Myocyte (in vitro differentiated cells): ENCODE data around the gene NTM. TPM values are rescaled to one million over a fixed set of nuclear protein-coding genes. Genes with fewer than 3 reads are reported as not detected.
A peak's percentile ranks its signal among the peaks of the same experiment; 100 is the strongest.

Source experiments
- DNase-seq: peaks from one replicate; pipeline ENCODE4 v3.0.0-alpha.2; 2012; ENCODE audit warnings: low read depth
- total RNA-seq: library from RNA; depleted of rRNA; stranded (reverse); fragments of >200 nt; gene quantifications from 2 replicates; pipeline ENCODE4 v1.2.3, GENCODE V29; 2014

Gene NTM
- total RNA-seq, 1 donor from 2014 or later: 41.5 TPM

DNA sequence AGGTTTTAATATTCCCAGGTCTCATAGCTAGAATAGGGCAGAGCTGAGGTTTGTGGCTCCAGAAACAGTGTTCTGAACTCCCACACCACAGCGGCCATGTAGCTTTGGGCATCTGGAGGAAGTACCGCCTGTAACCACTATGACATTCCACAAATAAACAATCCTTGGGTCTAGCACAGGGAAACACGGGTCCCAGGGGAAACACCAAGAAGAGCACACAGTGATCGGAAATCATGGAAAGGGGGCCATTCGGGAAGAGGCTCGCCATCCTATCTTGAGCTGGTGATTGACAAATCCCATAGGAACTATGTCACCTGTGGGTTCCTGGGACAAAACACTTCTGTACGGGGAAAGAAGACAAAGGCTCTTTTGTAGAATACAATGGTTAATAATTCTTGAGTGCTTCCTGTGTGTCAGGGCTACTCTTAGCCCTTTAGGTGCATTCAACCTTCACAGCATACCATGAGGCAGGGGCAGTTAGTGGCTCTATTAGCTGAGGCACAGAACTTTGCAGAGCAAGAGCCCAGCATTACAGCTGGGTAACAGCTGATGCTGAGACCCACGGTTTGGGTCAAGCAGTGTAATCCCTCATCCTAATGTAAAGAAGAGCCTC, 514.2 kb downstream of the NTM start:
- no peak for DNase-seq

DNA sequence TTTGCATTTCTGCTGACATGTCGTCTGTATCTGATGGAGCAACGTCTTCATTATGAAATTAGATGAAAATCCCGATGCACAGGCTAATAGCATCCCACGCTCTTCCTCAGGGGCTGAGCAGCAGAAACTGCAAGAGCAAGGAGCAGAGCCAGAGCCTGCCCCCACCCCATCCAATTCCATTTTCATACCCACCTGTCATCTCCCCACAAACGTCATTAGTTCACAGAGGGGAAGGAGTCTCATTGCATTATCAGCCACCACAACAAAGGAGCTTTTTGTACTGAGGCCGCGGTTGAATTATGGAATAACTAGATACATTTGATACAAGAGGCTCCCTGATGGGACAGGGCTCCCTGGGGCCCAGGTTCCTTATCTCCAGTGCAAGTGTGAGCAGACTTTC, 515.0 kb downstream of the NTM start:
- DNase-seq: no peak

DNA sequence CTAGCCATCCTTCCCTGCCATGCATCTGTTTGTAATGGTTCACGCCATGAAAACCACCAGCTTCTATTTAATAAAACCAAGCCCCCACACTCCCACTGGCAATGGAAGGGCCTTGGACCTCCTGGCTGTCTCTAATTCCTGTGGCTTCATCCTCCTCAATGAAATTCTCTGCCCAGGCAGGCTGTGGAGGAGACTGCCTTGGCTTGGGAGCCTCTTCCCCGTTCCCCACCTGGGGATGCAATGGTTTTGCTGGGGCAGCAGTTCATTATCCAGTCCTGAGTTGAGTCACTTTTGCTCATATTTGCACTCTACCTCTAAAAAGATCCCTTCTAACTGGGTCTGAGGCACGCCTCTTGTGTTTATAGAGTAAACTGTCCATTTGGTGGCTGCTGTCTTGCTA, 515.8 kb downstream of the NTM start:
- DNase-seq: peak; percentile 34

DNA sequence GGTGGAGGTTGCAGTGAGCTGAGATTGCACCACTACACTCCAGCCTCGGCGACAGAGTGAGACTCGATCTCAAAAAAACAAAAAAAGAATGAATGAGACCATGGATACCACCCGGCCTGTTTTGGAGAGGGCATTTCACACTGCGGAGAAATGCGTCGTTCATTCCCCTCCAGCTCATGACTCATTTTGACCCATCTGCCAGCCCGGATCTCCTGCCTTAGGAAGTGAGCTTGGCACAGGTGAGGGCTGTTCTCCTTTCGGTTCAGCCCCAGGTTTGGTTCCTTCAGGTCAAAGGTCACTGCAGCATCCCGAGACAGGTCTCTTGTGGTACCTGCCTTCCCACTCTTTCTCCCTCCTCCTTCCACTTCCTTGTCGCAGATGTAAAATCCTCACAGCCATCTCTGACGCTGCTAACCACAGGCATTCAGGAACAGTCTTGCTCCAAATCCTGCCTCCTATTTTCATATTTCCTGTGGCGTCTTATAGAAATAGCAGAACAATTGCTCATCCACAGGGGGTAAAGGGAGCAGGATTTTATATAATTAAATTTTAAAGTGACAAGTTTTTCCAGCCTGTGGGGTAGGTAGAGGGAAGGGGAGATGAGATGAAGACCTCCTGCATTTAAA, 517.9 kb downstream of the NTM start:
- DNase-seq: peak; percentile 65

DNA sequence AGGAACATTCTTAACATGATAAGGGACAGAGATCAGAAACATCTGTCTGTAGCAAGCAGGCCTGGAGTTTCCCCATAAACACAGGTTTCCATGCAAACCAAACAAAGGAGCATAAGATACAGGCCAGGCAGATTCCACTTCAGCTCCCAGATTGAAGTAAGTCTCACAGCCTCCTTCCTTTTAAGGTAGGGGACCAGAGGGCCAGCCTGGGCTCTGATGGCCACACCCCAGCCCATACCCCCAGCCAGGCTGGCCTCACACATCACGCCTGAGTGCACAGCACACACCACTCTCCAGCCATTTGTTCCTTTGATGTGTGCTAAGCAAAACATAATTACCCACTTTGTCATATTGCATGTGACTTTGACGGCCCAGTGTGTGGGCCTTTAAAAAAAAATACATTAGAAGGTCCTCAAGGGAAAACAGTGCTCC, 518.7 kb downstream of the NTM start:
- DNase-seq: peak; percentile 63

DNA sequence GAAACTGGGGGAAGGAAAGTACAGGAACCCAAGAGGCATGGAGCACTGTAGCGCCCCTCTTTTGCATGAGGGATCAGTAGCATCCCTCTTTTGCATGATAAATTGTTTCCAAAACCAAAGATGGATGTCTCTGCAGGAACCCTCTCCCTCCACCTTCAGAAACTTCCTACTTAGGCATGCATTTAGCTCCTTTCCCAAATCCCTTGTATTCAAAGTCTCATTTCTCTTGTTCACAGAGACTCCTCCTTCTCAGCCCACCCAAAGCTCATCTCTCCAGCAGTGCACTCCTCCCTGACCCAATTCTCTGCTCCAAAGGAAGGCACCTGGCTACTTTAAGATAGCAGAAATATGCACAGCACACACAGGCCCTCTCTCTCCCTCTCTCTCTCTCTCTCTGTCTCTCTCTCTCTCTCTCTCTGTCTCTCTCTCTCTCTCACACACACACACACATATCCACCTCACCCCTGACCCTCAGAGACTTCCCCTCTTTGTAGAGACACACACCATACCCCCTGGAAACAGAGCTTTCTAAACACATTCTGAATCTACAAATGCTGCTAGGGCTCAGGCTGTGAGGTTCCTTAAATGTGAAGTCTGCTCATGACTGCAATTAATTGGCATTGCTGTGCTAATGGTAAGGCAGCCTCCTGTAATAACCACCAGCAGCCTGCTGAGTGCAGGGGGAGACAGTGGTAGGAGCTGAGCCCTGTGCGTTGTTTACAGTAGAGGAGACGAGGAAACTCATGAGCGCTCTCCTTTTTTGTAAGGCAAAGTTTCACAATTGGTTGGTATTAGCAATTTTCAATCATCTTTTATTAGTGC, 519.6 kb downstream of the NTM start:
- no peak for DNase-seq

DNA sequence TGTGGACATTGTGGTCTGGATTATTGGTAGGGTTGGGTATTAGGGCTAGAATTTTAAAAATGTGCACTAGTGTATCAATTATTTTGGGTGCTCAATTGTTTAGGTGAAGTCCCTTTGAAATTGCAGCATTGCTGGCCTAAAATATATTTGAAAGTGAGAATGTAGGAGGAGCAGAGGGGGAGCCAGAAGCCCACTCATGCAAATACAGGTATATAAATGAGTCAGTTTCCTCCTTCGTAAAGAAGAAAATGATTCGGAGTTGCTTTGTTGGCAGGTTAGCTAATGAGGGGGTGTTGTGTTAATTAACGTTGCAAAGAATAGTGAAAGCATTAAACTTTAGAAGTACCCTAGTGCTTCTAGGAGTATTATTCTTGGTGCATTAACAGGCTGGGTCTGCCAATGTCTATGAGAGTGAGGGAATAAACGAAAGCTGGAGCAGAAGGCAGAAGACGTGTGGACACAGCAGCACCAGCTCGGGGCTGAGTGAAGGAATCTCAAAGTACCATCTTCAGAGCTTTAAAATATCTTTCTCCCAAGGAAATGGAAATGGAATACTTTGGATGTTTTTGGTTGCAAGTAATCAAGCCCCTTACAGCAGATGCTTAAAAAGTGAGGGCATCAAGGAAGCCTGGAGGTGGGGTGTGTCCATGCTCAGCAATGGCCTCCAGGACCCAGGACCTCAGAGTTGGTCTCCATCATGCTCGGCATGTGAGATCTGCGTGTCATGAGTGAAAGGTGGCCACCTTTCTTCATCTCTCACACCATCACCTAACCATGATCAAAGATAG, 522.9 kb downstream of the NTM start:
- DNase-seq: no peak

DNA sequence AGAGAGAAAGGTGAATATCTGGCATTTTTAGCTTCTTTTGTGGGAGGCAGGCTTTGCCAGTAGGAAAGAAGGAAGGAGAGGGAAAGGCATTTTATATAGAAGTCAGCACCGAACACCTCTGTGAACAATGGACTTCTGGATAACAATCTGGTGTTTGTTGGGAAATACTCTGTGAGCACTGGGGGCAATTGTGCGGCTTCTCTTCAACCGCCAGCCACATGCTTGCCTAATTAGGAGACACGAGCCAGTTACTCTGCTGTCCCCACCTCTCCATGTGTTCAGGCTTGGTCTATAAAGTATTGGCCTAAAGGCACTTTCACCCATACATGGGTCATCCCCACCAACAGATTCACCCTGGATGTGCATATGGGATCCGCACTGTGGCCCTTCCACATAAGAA, 523.6 kb downstream of the NTM start:
- DNase-seq: no peak

DNA sequence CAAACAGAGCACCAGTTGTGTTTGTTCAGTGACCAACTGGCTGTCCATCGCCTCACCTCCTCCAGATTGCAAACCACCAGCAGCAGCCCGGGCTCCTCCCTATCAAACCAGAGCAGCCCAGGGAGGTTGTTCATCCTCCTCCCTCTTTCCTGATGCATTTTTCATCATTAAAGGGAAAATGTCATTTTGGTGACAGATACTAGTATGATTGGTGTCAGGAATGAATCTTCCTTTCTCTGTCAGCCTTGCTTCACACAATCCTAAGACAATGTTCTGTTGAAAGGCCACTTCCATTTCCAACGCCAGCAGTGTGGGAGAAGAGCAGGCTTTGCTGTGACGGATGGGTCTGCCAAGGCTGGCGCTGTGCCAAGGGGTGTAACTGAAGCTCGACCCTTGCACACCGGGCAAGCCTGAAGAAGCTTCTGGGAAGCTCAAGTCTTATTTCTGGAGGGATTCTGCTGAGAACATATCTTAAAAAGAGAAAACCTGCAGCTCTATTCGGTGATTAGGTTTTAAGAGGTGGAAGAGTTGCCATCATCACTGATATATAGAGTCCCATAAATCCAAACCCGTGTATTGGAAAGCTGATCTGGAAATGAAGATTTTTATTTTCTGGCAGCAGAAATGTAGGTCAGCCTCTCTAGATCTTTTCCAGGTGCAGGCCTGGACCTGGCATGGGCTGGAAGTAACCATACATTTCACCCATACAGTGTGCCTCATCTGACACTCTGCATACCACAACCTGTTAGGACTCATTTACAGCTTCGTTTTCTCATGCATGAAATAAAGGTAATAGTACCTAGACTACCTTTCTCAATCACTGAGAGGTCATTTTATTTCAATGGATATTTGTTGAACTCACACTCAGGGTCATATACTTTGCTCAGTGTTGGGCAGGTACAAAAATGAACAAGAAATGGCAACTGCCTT, 524.5 kb downstream of the NTM start:
- no peak for DNase-seq

DNA sequence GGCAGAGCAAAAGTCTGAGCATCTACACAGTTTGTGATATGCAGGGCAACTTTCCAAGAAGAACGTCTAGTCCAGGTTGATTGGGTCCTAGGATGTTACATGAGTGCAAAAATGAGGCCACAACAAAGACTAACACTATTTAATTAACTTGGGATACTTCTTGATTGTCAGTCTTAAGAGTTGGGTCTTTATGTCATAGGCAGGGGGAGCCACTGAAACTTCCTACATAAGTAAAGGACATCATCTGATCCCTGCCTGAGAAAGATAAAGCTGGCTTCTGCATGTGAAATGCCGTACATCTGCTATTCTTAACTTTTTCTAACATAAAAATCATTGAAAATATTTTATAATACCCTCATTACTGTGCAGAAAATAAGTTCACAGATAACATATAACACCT, 525.5 kb downstream of the NTM start:
- DNase-seq: no peak

DNA sequence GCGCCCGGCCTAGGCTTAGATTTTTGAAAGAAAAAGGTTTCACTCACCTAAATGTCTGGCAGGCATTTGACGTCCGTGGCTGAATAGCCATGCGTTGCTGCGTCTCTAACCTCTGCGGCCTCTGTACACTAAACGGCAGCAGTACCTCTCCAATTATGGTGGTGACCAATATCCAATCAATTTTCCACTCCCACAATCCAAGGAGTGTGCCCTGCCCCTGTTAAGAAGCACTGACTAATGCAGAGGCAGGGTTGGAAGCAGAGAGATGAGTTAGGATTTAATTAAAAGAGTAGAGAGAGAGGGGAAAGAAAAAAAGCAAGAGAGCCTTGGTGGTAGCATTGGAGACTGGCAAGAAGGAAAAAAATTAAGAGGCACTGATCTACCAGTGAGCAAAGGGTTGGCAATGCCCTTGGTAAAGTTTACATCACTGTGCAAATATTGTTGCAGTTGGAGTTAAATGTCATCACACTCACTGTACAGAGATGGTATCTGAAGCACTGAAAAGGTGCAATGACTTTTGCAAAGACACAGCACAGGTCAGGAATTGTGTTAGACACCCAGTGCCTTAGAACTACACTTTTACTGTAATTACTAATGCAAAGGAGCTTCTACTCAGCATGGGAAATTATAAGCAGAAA, 526.7 kb downstream of the NTM start:
- DNase-seq: no peak

DNA sequence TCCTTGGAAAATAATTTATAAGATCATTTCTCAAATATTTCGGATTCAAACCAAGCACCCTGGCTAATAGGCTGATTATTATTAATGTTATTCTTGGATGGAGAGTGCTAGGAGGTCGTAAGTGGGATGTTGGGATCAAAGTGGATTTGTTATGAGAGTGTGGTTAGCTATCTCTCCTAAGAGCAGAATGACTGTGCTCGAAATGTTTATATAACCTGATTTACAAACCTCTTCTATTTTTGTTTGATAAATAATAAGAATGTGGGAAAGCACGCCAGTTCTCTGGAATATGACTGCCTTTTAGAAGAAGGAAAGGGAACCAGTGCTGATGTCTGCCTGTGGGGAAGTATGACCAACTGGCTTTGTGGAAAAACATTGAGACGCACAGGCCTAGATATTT, 527.5 kb downstream of the NTM start:
- DNase-seq: no peak

DNA sequence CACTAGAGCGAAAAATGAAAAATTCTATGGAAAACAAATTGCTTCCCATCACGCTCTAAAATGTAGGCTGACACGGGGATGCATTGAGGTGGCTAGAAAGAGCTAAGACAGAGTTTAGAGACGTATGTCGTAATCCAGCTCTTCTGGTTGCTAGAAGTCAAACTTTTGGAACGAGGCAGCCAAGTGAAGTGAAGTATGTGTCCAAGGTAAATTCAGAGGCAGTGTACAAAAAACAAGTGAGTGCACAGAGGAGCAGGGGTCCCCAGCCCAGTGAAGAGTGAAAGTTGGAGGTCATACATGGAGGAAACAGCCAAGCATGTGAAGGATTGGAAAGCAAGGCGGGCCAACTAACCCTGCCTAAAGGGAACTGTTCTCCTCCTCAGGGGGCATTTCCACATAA, 528.5 kb downstream of the NTM start:
- DNase-seq: no peak

DNA sequence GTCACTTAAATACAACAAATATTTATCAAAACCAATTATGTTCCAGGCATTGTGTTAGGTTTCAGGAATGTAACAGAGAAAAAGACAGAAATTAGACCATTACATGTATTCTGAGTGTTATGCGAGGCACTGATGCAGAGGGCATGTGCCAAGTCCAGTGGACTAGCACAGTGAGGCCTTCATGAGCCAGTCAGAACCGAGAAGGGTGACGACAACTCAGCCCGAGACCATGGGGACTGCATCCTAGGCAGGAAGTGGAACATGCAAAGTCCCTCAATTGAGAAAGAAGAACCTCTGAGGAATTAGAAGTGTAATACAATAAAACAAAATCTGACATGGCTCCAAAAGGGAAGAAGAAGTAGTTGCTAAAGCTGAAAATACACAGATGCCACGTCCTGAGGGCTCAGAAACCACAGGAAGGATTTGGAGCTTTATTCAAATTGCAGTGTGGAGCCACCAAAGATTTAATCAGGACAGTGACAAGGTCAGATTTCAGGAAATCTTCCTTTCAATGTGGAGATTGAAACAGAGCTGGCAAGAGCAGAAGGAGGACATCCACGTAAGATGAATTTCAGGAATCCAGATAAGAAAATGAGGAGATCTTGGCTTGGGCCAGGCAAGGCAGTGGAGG, 529.6 kb downstream of the NTM start:
- peak; percentile 28 for DNase-seq

DNA sequence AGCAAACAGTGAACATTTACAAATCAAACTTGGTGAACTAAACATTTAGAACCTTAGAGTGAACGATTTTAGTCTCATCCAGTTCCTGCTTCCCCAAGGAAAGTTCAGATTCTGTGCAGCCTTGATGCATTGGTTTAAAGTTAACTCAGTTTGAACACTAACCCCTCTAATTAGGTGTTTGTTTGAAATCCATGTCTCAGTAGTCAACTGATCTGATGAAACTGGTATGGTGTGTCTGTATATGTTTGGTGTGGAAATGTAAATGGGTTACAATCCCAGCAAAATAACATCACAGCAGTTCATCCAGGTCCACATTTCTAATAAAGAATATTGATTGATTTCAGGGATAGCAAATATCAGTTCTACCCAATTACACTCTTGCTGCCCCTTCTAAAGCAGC, 532.0 kb downstream of the NTM start:
- DNase-seq: no peak

DNA sequence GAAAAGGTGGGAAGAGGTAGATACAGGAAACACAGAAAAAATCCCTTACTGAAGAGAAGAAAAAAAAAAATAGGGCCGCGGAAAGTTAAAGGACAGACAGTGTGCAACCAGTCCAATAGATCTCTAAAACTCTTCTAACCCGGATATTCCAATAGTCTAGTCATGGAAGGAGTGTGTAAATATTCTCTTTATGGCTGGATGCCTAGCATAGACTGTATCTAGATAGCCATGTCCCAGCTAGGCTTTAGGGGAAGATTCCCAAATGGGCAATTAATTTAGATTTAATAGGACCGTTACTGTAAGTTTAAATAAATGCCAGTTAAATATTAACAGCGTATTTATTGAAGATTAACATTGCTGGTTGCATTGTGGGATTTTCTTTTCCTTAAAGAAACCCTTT, 532.7 kb downstream of the NTM start:
- DNase-seq: no peak

DNA sequence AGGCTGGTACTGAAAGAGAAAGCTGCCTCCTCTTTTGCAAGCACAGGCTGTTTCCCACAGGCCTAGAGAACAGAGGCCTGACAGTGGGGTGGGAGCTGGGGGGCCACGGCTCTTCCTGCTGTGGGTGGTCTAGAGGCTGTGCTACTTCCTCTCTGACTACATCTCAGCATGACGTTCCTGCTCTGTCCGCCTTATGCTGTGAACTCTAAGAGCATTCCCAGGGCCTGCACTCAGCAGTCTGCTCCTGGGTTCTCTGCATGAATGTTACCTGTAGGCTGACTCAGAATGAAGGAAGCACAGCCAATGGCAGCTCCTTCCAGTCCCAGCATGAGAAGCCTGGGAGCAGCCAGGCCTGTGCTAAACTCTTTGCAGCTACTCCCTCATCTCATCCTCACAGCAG, 534.3 kb downstream of the NTM start:
- DNase-seq: no peak

DNA sequence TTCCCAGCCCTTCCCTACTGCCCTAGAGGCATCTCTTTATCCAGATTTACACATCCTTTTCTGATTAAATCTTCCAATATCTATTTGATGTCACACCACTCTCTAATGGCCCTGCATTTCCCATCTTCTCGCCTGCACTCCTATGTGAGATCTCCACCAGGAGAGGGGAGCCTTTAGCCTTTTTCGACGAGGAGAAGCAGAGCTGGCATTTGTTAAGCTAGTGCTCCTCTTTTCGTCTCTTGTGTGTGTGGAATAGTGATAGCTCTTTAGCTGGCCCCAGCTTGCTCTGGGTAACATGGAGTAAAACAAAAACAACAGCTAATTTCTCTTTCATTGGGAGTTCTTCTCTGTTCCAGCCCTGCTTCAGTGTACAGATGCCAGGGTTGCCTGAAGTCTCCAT, 536.5 kb downstream of the NTM start:
- no peak for DNase-seq

DNA sequence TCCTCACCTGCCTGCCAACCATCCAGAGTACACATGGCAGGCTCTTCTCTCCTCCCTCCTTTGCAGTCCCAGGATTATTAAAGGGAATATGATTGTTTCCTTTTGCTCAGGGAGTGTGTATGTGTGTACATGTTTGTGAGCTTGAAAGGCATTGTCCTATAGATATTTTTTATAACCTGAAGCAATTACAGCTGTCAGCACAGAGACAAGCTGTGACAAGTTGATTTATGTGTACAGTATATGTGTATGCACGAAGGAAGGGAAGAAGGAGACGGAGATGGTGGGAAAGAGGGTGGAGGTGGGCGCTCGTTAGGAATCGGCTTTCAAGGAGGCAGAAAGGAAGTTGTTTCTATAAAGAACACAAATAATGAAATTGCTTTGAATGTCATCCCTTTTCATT, 537.0 kb downstream of the NTM start:
- DNase-seq: no peak

DNA sequence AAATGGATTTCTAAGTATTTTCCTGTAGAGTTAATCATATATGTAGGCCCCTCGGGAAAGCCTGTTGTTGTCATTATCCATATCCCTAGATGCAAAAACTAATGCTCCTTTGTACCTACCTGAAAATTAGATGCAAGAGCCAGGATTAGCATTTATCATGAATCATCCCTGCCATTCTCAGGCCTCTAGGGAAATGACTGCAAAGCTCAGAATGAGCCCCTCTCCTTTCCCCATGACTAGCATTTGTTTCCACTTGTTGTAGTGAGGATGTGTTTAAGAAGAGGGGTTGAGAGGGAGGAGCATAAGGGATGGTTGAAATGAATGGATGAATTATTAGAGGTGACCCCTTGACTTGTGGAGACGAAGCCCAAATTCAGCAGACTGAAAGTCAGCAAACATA, 537.9 kb downstream of the NTM start:
- DNase-seq: no peak
